ENCODE data around the gene PGLYRP2. TPM values are rescaled to one million over a fixed set of nuclear protein-coding genes. Genes with fewer than 3 reads are reported as not detected.

PGLYRP2 gene
- total and polyA plus RNA-seq, 7 donors = 0.60 TPM; not detected in 6

DNA sequence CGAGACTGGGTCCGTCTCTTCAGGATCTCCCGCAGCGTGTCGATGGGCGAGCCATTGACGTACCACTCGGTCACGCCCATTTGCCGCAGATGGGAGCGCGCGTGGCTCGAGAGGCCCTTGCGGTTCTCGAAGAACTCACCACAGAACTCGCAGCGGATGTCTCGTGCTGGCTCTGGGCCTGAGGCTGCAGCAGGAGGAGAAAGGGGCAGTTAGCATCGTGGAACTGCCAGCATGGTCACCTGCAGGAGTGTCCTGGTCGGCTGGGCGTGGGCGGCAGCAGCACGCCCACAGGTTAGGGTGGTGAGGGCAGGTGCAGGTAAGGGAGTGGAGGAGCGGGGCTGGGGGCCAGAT is 52.0 kb downstream of the PGLYRP2 start:
- no peak for DNase-seq
- no peak for TF ChIP-seq POLR2AphosphoS5 (IDR thresholded peaks at IDR 0.05)
- TF ChIP-seq EP300 (IDR thresholded peaks at IDR 0.05) = no peak
- no peak for TF ChIP-seq POLR2A (IDR thresholded peaks at IDR 0.05)
- TF ChIP-seq, protein P1, sequence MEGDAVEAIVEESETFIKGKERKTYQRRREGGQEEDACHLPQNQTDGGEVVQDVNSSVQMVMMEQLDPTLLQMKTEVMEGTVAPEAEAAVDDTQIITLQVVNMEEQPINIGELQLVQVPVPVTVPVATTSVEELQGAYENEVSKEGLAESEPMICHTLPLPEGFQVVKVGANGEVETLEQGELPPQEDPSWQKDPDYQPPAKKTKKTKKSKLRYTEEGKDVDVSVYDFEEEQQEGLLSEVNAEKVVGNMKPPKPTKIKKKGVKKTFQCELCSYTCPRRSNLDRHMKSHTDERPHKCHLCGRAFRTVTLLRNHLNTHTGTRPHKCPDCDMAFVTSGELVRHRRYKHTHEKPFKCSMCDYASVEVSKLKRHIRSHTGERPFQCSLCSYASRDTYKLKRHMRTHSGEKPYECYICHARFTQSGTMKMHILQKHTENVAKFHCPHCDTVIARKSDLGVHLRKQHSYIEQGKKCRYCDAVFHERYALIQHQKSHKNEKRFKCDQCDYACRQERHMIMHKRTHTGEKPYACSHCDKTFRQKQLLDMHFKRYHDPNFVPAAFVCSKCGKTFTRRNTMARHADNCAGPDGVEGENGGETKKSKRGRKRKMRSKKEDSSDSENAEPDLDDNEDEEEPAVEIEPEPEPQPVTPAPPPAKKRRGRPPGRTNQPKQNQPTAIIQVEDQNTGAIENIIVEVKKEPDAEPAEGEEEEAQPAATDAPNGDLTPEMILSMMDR (IDR thresholded peaks at IDR 0.05) = no peak
- peaks cover 42 to 78% (median 50%) of the 10 kb centered on the region in 4 donors for H3K36me3 ChIP-seq
- no peaks in the 10 kb centered on the region for H3K27me3 ChIP-seq
- WGBS, 2 donors = 97 to 98% methylated on average over 25 of the region's 25 CpGs
- H3K4me1 ChIP-seq = peaks cover 0 to 36% (median 27%) of the 10 kb centered on the region in 4 donors
- H3K4me3 ChIP-seq = no peak overlapping the region
- intact Hi-C loops (cut with DNase I) = no loop called here
- H3K9me3 ChIP-seq = peaks cover 0 to 2% (median 0%) of the 10 kb centered on the region in 4 donors
- H3K27ac ChIP-seq = no peak overlapping the region

DNA sequence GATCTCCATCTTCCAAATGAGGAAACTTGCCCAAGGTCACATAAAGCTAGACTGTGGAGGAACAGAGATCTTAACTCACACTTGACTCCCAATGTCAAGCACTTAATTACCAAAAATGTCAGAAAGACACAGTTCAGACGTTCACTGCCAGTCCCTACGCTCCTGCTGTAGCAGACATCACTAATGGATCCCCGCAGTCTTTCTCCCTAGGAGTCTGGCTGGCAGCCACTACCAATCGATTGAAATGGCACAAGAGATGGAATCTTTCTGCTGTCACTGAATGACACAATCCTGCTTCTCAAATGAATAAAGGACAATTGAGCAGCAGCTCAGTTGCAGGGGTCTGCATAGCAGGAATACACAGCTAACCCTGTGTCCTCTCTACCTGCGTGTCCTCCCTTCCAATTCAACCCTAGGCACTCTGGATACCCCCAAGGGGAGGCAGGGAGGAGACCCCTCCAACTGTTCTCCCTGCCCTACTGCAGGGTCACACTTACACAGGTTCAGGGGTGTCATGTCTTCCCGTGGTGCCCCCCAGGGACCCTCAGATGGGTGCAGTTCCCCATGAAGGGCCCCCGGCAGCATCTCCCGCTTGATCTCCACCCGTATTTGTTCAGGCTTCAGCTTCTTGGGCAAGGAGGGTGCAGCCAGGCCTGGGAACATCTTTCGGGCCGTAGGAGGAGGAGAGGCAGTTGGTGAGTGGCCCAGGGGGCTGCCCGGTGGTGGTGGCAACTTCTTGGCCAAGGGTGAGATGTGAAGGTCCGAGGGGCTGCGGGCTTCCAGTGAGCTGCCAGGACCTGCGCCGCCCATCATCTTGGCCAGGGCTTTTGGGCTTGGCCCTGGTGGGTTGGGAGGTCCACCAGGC is 52.6 kb downstream of the PGLYRP2 start:
- intact Hi-C loops (cut with DNase I) = no loop called here
- 89 to 90% methylated on average over 16 of the region's 16 CpGs for WGBS, 2 donors
- DNase-seq = no peak
- Histone ChIP-seq H3K4me3 (no peak overlapping the region), H3K36me3 (peaks cover 44 to 82% (median 51%) of the 10 kb centered on the region in 4 donors), H3K9me3 (peaks cover 0 to 2% (median 0%) of the 10 kb centered on the region in 4 donors), H3K27me3 (no peaks in the 10 kb centered on the region), H3K27ac (no peak overlapping the region), H3K4me1 (peaks cover 0 to 31% (median 28%) of the 10 kb centered on the region in 4 donors)
- TF ChIP-seq EP300 (IDR thresholded peaks at IDR 0.05) = no peak
- TF ChIP-seq, protein P1 (IDR thresholded peaks at IDR 0.05) = no peak
- no peak for TF ChIP-seq POLR2A (IDR thresholded peaks at IDR 0.05)
- no peak for TF ChIP-seq POLR2AphosphoS5 (IDR thresholded peaks at IDR 0.05)

DNA sequence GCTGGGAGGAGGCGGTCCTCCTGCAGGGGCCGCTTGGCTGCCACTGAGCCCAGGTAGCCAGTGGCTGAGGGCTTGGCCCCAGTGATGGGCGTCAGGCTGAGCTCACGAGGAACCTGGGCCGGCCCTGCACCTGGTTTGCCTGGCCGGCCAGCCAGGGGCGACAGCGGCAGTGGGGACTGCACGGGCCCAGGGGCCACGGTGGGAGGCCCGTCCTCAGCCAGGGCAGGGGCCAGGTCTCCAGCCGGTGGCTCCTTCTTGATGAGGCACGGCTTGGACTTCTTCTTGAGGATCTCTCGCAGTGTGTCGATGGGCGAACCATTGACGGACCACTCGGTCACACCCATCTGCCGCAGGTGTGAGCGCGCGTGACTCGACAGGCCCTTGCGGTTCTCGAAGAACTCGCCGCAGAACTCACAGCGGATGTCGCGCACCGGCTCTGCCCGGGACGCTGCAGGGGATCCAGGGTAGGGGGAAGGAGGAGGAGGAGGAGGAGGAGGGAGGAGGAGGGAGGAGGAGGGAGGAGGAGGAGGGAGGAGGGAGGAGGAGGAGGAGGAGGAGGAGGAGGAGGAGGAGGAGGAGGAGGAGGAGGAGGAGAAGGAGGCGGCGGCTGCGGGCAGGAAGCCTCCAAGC is 53.9 kb downstream of the PGLYRP2 start:
- H3K27ac ChIP-seq = no peak overlapping the region
- intact Hi-C loops (cut with DNase I) = no loop called here
- H3K4me3 ChIP-seq = no peak overlapping the region
- H3K27me3 ChIP-seq = no peaks in the 10 kb centered on the region
- DNase-seq = no peak
- peaks cover 44 to 82% (median 51%) of the 10 kb centered on the region in 4 donors for H3K36me3 ChIP-seq
- peaks cover 0 to 18% (median 16%) of the 10 kb centered on the region in 4 donors for H3K4me1 ChIP-seq
- TF ChIP-seq, protein P1 (IDR thresholded peaks at IDR 0.05) = no peak
- no peak for TF ChIP-seq EP300 (IDR thresholded peaks at IDR 0.05)
- TF ChIP-seq POLR2A (IDR thresholded peaks at IDR 0.05) = no peak
- no peak for TF ChIP-seq POLR2AphosphoS5 (IDR thresholded peaks at IDR 0.05)
- 95 to 96% methylated on average over 36 of the region's 36 CpGs for WGBS, 2 donors
- H3K9me3 ChIP-seq = peaks cover 0 to 2% (median 0%) of the 10 kb centered on the region in 4 donors

DNA sequence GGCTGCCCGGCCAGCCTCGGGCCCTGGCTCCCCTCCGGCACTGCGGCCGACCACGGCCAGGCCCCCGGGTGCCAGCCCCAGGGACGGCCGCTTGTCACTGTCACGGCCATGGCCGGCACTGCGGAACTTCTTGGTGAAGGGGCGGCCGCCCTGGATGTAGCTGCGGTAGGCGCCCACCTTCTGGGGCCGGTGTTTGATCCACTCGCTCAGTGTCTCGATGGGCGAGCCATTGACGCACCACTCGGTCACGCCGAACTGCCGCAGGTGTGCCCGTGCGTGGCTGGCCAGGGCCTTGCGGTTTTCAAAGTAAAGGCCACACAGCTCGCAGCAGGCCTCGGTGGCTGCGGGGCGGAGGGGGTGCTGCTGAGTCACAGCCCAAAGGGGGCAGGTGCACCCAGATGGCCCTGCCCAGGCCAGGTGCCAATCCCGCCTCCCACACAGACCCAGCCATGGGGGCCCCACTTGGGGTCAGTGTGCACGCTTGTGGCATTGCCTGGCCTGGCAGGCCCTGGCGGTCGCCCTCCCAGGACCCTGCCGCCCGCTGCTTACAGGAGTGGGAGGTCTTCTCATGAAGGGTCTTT is 54.5 kb downstream of the PGLYRP2 start:
- Histone ChIP-seq H3K9me3 (peaks cover 0 to 2% (median 0%) of the 10 kb centered on the region in 4 donors), H3K4me1 (peaks cover 0 to 13% (median 11%) of the 10 kb centered on the region in 4 donors), H3K27ac (no peak overlapping the region), H3K36me3 (peaks cover 44 to 76% (median 51%) of the 10 kb centered on the region in 4 donors), H3K27me3 (no peaks in the 10 kb centered on the region), H3K4me3 (no peak overlapping the region)
- intact Hi-C loops (cut with DNase I) = no loop called here
- DNase-seq = no peak
- WGBS, 2 donors = 98% methylated on average over 38 of the region's 38 CpGs
- TF ChIP-seq EP300 (IDR thresholded peaks at IDR 0.05) (no peak), POLR2A (IDR thresholded peaks at IDR 0.05) (no peak), POLR2AphosphoS5 (IDR thresholded peaks at IDR 0.05) (no peak)
- TF ChIP-seq, protein P1 (IDR thresholded peaks at IDR 0.05) = no peak

All from sigmoid colon (tissue), 7 donors.